GM21786 (cell line): ENCODE measurements around the gene JTB.

Source experiments
- ATAC-seq: cut with Tn5 transposase; IDR thresholded peaks from one replicate; pipeline ENCODE4 v1.9.1; 2021; ENCODE audit not compliant: unreplicated experiment

Gene JTB

GRCh38 chr1:153933955-153934354, 43.5 kb downstream of the JTB start:
- no peak for ATAC-seq

- ATAC-seq = no peak
Observed at GRCh38 chr1:153933430-153933829, 44.0 kb downstream of the JTB start.

GRCh38 chr1:153932156-153933131, 45.0 kb downstream of the JTB start:
- no peak for ATAC-seq

- no peak for ATAC-seq
Observed at GRCh38 chr1:153929981-153930948, 47.2 kb downstream of the JTB start.

GRCh38 chr1:153929426-153929825, 48.0 kb downstream of the JTB start:
- no peak for ATAC-seq

GRCh38 chr1:153928791-153929341, 48.6 kb downstream of the JTB start:
- no peak for ATAC-seq

- ATAC-seq = no peak
Observed at GRCh38 chr1:153928245-153928644, 49.2 kb downstream of the JTB start.

GRCh38 chr1:153926405-153926804, 51.1 kb downstream of the JTB start:
- ATAC-seq = no peak
